Natural killer cell (primary cell): Measurements from ENCODE around the gene PRDM16. TPM values are rescaled to one million over a fixed set of nuclear protein-coding genes. Genes with fewer than 3 reads are reported as not detected.

Source experiments
- ATAC-seq, 3 donors: fragments of 150-1000 bp in 2 of 3; fragments of 200-7000 bp in 1 of 3; cut with Tn5 transposase; 1 replicate in 1 of 3; 2 replicates in 2 of 3; pipeline ENCODE4 v1.10.0; 2021; ENCODE audit warnings: mild to moderate bottlenecking in 2 of 3, moderate library complexity in 2 of 3
- DNase-seq, 2 donors: peaks; one replicate each; pipeline versions ENCODE4 v3.0.0 to v3.0.0-alpha.2; 2013 to 2021; ENCODE audit warnings: mixed read lengths in 1 of 2
- H3K27ac ChIP-seq: one replicate; pipeline ENCODE4 v1.5.1; 2013; ENCODE audit warnings: mild to moderate bottlenecking, low read length
- H3K27me3 ChIP-seq: one replicate; pipeline ENCODE4 v1.6.1; 2013; ENCODE audit warnings: low read length; ENCODE audit not compliant: control insufficient read depth, insufficient read depth
- H3K36me3 ChIP-seq: one replicate; pipeline ENCODE4 v1.6.1; 2013; ENCODE audit warnings: low read length; ENCODE audit not compliant: control insufficient read depth, insufficient read depth
- H3K4me1 ChIP-seq: one replicate; pipeline ENCODE4 v1.6.1; 2013; ENCODE audit warnings: low read length; ENCODE audit not compliant: control insufficient read depth, insufficient read depth
- H3K4me3 ChIP-seq: one replicate; pipeline ENCODE4 v1.5.1; 2013; ENCODE audit warnings: low read length
- H3K9me3 ChIP-seq: one replicate; pipeline ENCODE4 v1.6.1; 2013; ENCODE audit warnings: low read length; ENCODE audit not compliant: control insufficient read depth, insufficient read depth
- H3K27ac Mint-ChIP-seq, 2 donors: one replicate each; pipeline ENCODE4 v1.8.0; 2022; ENCODE audit warnings: mild to moderate bottlenecking in 2 of 2, mixed read lengths in 2 of 2, moderate library complexity in 1 of 2
- H3K27me3 Mint-ChIP-seq, 2 donors: one replicate each; pipeline ENCODE4 v1.8.0; 2022; ENCODE audit warnings: low read depth in 2 of 2, mixed read lengths in 2 of 2
- H3K36me3 Mint-ChIP-seq: one replicate; pipeline ENCODE4 v1.8.0; 2022; ENCODE audit warnings: mixed read lengths
- H3K4me1 Mint-ChIP-seq, 2 donors: one replicate each; pipeline ENCODE4 v1.8.0; 2022; ENCODE audit warnings: mixed read lengths in 2 of 2
- H3K4me3 Mint-ChIP-seq: one replicate; pipeline ENCODE4 v1.8.0; 2022; ENCODE audit warnings: mild to moderate bottlenecking, moderate library complexity, mixed read lengths
- H3K9me3 Mint-ChIP-seq, 2 donors: one replicate each; pipeline ENCODE4 v1.8.0; 2022; ENCODE audit warnings: mixed read lengths in 2 of 2
- WGBS: methylation state at CpG from one replicate; pipeline ENCODE4 v1.1.7; 2013; ENCODE audit warnings: missing lambda C conversion rate; ENCODE audit not compliant: insufficient coverage; 5-methylcytosine and 5-hydroxymethylcytosine counted together
- intact Hi-C: fragments of 100-400 bp; cut with micrococcal nuclease; formaldehyde crosslinking; loops from one replicate; pipeline ENCODE4 v1.14.2; 2022
- total RNA-seq, 4 donors: library from RNA; stranded (reverse); fragments of 120-200 nt in 1 of 4; gene quantifications; one replicate each; pipeline versions ENCODE4 v1.2.3 to v1.2.4, GENCODE V29; 2013 to 2022
- TF ChIP-seq, protein P1 (sequence below): fragments of 200-600 bp; IDR thresholded peaks from one replicate; pipeline ENCODE4 v1.8.0; 2022; ENCODE audit warnings: antibody characterized with exemption

PRDM16 gene
- total RNA-seq, 3 donors from 2014 or later (not counting 1 experiment from before 2014, with no cell fraction given), result 0.25 to 0.64 TPM; not detected in 1

DNA sequence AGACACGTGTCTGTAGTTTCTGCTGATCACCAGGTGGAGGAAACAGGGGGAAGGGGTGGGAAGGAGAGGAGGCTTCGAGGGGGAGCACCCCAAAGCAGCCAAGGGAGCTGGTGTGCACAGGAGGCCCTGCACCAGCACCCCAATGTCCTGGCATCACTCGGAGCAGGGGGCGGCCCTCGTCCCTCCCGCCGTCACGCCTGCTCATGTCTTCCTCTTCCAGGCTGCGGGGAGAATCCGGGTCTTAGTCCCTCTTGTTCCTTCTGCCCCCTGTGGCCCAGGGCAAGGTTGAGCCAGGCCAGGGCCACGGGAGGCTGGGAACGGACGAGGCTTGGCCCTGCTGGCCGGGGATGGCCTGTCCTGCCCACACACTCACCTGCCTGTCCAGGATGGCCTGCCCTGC is 364.1 kb downstream of the PRDM16 start:
- no peaks in the 10 kb centered on the region for H3K9me3 Mint-ChIP-seq
- no peak overlapping the region for H3K4me3 Mint-ChIP-seq
- no peaks in the 10 kb centered on the region for H3K4me1 Mint-ChIP-seq
- WGBS, result 88% methylated on average over 14 of the region's 14 CpGs
- H3K27me3 Mint-ChIP-seq, result no peaks in the 10 kb centered on the region
- Histone ChIP-seq H3K9me3 (no peaks in the 10 kb centered on the region), H3K27me3 (no peaks in the 10 kb centered on the region), H3K4me3 (no peak overlapping the region), H3K27ac (no peak overlapping the region), H3K4me1 (no peaks in the 10 kb centered on the region), H3K36me3 (no peaks in the 10 kb centered on the region)
- TF ChIP-seq, protein P1, sequence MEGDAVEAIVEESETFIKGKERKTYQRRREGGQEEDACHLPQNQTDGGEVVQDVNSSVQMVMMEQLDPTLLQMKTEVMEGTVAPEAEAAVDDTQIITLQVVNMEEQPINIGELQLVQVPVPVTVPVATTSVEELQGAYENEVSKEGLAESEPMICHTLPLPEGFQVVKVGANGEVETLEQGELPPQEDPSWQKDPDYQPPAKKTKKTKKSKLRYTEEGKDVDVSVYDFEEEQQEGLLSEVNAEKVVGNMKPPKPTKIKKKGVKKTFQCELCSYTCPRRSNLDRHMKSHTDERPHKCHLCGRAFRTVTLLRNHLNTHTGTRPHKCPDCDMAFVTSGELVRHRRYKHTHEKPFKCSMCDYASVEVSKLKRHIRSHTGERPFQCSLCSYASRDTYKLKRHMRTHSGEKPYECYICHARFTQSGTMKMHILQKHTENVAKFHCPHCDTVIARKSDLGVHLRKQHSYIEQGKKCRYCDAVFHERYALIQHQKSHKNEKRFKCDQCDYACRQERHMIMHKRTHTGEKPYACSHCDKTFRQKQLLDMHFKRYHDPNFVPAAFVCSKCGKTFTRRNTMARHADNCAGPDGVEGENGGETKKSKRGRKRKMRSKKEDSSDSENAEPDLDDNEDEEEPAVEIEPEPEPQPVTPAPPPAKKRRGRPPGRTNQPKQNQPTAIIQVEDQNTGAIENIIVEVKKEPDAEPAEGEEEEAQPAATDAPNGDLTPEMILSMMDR, result no peak
- no peak overlapping the region for H3K27ac Mint-ChIP-seq
- ATAC-seq, result no peak
- no peaks in the 10 kb centered on the region for H3K36me3 Mint-ChIP-seq
- no peak for DNase-seq
- intact Hi-C loops, result no loop called here

DNA sequence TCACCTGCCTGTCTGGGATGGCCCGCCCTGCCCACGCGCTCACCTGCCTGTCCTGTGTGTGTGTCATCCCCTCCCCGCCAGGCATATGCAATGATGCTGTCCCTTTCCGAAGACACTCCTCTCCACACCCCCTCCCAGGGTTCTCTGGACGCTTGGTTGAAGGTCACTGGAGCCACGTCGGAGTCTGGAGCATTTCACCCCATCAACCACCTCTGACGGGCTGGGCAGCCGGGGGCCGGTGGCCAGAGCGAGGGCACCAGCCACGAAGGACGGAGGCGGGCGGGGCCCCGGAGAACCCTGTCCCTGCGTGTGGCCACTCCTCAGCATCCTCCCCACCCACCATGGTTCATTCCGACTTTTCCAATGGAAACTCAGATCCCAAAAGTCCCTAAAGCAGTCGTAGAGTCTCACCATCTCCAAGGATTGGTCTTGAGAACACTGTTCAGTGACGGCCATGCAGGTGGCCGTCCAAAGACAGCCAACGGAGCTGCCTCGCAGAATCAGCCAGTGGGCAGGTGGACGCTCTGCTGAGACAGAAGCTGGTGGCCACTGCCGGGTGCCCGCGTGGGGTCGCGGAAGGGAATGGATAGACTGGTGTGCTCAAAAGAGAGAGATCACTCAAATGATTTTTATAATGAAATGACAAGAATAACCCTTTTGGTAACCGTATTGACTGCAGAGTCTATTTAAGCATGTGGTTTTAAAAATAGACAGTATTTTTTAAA is 364.8 kb downstream of the PRDM16 start:
- no peaks in the 10 kb centered on the region for H3K36me3 ChIP-seq
- TF ChIP-seq, protein P1, result no peak
- H3K4me1 Mint-ChIP-seq, result no peaks in the 10 kb centered on the region
- H3K4me3 Mint-ChIP-seq, result no peak overlapping the region
- H3K4me1 ChIP-seq, result no peaks in the 10 kb centered on the region
- intact Hi-C loops, result no loop called here
- ATAC-seq, result no peak
- H3K27me3 Mint-ChIP-seq, result no peaks in the 10 kb centered on the region
- no peak for DNase-seq
- no peaks in the 10 kb centered on the region for H3K27me3 ChIP-seq
- no peaks in the 10 kb centered on the region for H3K36me3 Mint-ChIP-seq
- H3K9me3 Mint-ChIP-seq, result no peaks in the 10 kb centered on the region
- no peak overlapping the region for H3K27ac Mint-ChIP-seq
- WGBS, result 92% methylated on average over 31 of the region's 31 CpGs
- H3K4me3 ChIP-seq, result no peak overlapping the region
- H3K27ac ChIP-seq, result no peak overlapping the region
- no peaks in the 10 kb centered on the region for H3K9me3 ChIP-seq

DNA sequence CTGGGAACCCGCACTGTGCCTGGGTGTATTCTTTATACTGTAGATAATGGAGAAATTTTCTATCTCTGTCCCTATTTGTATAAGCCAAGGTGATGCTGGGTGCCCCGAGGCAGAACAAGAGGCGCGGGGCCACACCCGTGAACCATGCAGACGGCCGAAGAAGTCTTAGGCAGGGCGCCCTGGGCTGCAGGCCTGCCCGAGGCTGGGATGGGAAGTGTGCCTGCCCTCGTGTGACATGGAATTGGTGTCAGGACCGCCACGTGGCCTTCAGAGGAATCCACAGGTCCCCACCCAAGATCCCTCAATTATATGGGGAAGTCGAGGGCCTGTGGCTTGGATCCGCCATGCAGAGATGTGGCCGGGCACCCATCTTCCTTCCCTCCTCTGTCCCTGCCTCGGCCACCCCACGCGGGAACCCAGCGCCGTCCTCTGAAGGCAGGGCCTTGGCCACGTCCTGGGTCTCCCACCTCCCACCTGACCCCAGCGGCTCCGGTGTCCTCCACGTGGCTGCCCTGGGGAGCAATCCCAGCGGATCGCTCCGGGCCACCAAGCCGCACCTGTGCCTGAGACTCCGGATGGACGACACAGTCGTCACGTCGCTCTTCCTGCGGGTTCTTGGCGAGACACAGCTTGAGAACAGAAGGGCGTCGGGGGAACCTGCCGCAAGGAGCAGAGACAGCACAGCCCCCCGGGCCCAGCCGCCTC is 365.6 kb downstream of the PRDM16 start:
- no peak overlapping the region for H3K4me3 ChIP-seq
- TF ChIP-seq, protein P1, result no peak
- no peak overlapping the region for H3K27ac ChIP-seq
- Mint-ChIP-seq H3K27ac (no peak overlapping the region), H3K9me3 (no peaks in the 10 kb centered on the region), H3K4me1 (no peaks in the 10 kb centered on the region), H3K27me3 (no peaks in the 10 kb centered on the region), H3K4me3 (no peak overlapping the region), H3K36me3 (no peaks in the 10 kb centered on the region)
- intact Hi-C loops, result no loop called here
- no peaks in the 10 kb centered on the region for H3K27me3 ChIP-seq
- DNase-seq, result no peak
- 91% methylated on average over 40 of the region's 40 CpGs for WGBS
- H3K36me3 ChIP-seq, result no peaks in the 10 kb centered on the region
- no peaks in the 10 kb centered on the region for H3K9me3 ChIP-seq
- no peak for ATAC-seq
- no peaks in the 10 kb centered on the region for H3K4me1 ChIP-seq
